GM13977 (cell line): ENCODE data around the gene HOXC10.

Experiments
- DNase-seq: peaks from one replicate; pipeline ENCODE4 v3.0.0; 2012; ENCODE audit warnings: low spot score
- CTCF ChIP-seq: IDR thresholded peaks from 2 replicates; pipeline ENCODE4 v1.5.1; 2012; ENCODE audit warnings: mild to moderate bottlenecking, control low read depth; ENCODE audit not compliant: insufficient read depth; ENCODE audit errors: extremely low read depth, missing control alignments
- in situ Hi-C: fragments of 300-500 bp; cut with MboI; formaldehyde crosslinking; loops from one replicate; pipeline ENCODE4 v1.12.0; 2022; ENCODE audit warnings: low sequenced_read_pairs, low pct_unique_long_range_greater_than_20kb, mixed read lengths, inconsistent platforms; ENCODE audit not compliant: unreplicated experiment

HOXC10 gene

GRCh38 chr12:53992377-53992889 is 7.5 kb downstream of the HOXC10 start:
- in situ Hi-C loops, result no loop called here
- DNase-seq, result no peak

DNA sequence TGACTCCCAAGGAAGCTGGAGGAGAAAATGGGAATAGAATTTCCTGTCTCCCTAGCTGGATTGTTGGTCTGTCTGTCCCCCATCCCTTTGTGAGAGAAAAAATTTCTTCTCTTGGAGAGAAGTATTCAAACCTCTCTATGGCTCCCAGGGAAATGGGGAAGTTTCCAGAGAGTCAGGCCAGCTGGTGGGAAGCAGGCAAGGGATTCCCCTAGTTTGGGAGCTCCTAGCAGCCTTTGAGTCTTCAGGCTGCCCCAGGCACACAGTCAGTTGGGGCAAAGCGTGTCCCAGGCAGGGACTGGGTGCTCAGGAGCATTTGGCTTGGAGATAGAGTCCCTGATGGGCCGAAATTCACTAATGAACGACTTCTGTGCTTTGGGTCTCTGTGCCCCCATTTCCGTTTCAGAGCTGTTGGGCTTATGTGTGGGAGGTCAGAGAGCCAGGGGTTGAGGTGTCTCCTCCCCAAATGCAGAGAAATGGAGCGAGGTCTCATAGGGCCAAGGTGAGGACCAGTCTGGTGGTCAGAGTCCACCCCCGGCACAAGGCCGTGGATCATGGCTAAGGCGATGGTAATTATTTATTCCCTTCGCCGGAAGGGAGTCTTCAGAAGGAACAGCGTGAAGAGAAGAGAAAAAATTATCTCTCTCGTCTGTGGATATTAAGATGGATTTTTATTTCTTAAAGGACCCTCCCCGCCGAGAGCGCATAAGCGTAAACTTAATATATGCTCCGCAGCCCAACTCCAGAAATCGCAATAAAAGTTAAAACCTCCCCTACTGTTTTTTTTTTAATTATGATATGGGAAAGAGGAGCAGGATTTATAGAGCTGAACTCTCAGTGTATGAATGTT is 8.4 kb downstream of the HOXC10 start:
- no peak for TF ChIP-seq CTCF
- in situ Hi-C loops, result no loop called here
- no peak for DNase-seq

More at GRCh38 chr12:53992377-53992889, 7.5 kb downstream of the HOXC10 start:
- TF ChIP-seq CTCF, result no peak

DNA sequence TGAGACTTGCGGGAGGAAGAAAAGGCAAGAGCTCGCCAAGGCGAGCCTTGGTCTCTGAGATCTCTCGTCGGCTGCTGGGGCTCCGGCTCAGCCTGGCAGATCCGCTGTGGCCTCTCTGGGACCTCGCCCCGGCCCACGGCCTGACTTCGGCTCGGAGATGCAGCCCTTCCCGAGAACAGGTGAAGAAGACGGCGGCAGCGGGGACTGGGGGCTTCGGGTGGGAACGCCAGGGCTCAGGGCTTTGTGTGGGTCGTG is 9.0 kb downstream of the HOXC10 start:
- in situ Hi-C loops, result no loop called here
- no peak for TF ChIP-seq CTCF
- no peak for DNase-seq

DNA sequence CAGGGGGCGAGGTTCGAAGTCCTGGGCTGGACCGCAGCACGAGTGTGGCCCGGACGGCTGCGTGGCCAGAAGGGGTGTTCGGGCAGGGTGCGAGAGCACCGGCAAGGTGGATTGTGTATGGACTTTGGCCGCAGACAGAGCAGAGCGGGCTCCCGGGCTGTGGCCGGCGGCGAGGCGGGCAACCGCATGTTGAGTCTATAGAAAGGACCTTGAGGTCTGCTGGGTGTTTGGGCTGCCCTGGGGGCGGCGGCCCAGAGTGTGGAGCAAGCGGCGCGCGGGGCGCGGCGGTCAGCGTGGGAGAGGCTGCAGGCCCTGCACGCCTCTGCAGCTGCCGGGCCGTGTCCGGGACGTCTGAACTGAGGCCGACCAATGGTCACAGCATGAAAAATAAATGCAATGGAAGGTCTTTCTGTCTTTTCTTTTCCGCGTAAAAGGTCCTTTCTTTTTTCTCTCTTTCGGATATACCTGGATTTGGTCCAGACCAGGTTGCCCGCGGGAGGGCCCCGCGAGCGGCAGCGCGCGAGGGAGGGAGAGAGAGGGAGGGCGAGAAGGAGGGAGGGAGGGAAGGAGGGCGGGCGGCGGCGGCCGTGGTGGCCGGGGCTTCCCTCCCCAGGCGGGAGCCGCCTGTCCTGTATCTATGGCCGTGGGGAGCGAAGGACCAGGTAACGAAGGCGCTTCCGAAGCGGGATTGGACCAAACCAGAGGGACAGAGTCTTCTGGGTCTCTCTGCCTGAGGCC is 9.5 kb downstream of the HOXC10 start:
- no peak for DNase-seq
- in situ Hi-C loops, result no loop called here
- TF ChIP-seq CTCF, result no peak

DNA sequence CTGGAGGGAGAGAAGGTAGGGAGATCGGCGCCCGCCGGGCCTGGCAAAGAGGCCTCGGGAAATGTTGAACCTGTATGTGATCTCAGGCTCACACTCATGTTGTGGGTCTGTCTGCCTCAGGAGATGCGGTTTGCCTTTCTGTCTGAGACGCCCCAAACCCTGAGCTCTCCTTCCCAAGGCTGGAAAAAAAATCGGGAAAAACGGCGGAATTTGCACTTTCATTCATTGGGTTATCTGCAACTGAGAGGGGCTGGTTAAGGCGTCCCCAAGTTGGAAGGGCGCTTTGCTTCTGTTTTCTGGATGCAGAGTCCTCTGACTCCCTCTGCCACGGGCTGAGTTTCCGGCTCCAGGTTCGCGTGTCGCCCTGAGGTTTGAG is 10.0 kb downstream of the HOXC10 start:
- DNase-seq, result no peak
- in situ Hi-C loops, result no loop called here
- no peak for TF ChIP-seq CTCF

- TF ChIP-seq CTCF, result no peak
- in situ Hi-C loops, result no loop called here
- no peak for DNase-seq
Observed at GRCh38 chr12:53995378-53996239, 10.7 kb downstream of the HOXC10 start.
